Activated B cell treated with CpG ODN at 0.5 μM for 24 hours (primary cell): ENCODE measurements around the gene MGP. TPM values are rescaled to one million over a fixed set of nuclear protein-coding genes. Genes with fewer than 3 reads are reported as not detected.

Experiments used
- ATAC-seq: fragments of 200-7000 bp; cut with Tn5 transposase; one replicate; pipeline ENCODE4 v1.10.0; 2021; ENCODE audit warnings: low read depth, mild to moderate bottlenecking, moderate library complexity
- CTCF ChIA-PET: fragments of 350-600 bp; sonication (Branson Sonifier 250); formaldehyde crosslinking; loops from one replicate; lab custom pipeline; 2021; ENCODE audit warnings: antibody characterized with exemption; lab: Charles Lee
- POLR2A ChIA-PET: fragments of 350-600 bp; sonication (Branson Sonifier 250); formaldehyde crosslinking; loops from one replicate; lab custom pipeline; 2021; ENCODE audit warnings: antibody characterized with exemption; lab: Charles Lee
- DNase-seq: peaks from one replicate; pipeline ENCODE4 v3.0.0; 2022
- H3K27ac Mint-ChIP-seq: one replicate; pipeline ENCODE4 v1.8.0; 2020; ENCODE audit warnings: mixed read lengths
- H3K27me3 Mint-ChIP-seq: one replicate; pipeline ENCODE4 v1.8.0; 2021; ENCODE audit warnings: mixed read lengths
- H3K36me3 Mint-ChIP-seq: one replicate; pipeline ENCODE4 v1.8.0; 2021; ENCODE audit warnings: low read depth, mixed read lengths
- H3K4me1 Mint-ChIP-seq: one replicate; pipeline ENCODE4 v1.8.0; 2021; ENCODE audit warnings: mixed read lengths
- H3K4me3 Mint-ChIP-seq: one replicate; pipeline ENCODE4 v1.8.0; 2020; ENCODE audit warnings: mild to moderate bottlenecking, mixed read lengths
- H3K9me3 Mint-ChIP-seq: one replicate; pipeline ENCODE4 v1.8.0; 2020; ENCODE audit warnings: mixed read lengths
- intact Hi-C: fragments of 100-400 bp; cut with micrococcal nuclease; formaldehyde crosslinking; loops from one replicate; pipeline ENCODE4 v1.15.1; 2024
- total RNA-seq: library from RNA; stranded (reverse); gene quantifications from 2 replicates; pipeline ENCODE4 v1.2.3, GENCODE V29; 2022
- TF ChIP-seq, protein P1 (sequence below): fragments of 200-600 bp; IDR thresholded peaks from one replicate; pipeline ENCODE4 v1.8.0; 2022; ENCODE audit warnings: antibody characterized with exemption, mild to moderate bottlenecking

MGP gene
- total RNA-seq, 1 donor from 2014 or later: not detected

DNA sequence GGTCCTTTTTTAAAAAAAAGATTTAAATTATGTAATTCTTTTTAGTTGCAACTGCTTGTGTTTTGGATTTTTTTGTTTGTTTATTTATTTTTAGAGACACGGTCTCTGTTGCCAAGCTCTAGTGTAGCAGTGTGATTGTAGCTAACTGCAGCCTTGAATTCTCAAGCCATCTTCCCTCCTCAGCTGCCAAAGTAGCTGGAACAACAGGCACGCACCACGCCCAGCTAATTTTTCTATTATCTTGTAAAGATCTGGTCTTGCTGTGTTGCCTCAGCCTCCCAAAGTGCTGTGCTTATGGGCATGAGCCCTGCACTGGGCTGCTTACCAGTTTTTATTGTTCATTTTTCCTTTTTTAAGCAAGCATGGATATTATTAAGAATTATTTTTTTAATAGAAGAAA, 31.7 kb downstream of the MGP start:
- ChIA-PET CTCF (interaction anchor here (2.2 kb wide), 1 partner anchor 8 kb away, joined by 13 read pairs; no protein-coding TSS in a partner anchor), POLR2A (interaction anchor here (1.2 kb wide), 1 partner anchor 13 kb away, joined by 4 read pairs; no protein-coding TSS in a partner anchor)
- no peaks in the 10 kb centered on the region for H3K27me3 Mint-ChIP-seq
- H3K27ac Mint-ChIP-seq: no peak overlapping the region
- H3K36me3 Mint-ChIP-seq: peaks cover 4% of the 10 kb centered on the region
- peaks cover 32% of the 10 kb centered on the region for H3K4me1 Mint-ChIP-seq
- DNase-seq: no peak
- TF ChIP-seq, protein P1, sequence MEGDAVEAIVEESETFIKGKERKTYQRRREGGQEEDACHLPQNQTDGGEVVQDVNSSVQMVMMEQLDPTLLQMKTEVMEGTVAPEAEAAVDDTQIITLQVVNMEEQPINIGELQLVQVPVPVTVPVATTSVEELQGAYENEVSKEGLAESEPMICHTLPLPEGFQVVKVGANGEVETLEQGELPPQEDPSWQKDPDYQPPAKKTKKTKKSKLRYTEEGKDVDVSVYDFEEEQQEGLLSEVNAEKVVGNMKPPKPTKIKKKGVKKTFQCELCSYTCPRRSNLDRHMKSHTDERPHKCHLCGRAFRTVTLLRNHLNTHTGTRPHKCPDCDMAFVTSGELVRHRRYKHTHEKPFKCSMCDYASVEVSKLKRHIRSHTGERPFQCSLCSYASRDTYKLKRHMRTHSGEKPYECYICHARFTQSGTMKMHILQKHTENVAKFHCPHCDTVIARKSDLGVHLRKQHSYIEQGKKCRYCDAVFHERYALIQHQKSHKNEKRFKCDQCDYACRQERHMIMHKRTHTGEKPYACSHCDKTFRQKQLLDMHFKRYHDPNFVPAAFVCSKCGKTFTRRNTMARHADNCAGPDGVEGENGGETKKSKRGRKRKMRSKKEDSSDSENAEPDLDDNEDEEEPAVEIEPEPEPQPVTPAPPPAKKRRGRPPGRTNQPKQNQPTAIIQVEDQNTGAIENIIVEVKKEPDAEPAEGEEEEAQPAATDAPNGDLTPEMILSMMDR: no peak
- intact Hi-C loops: no loop called here
- no peak for ATAC-seq
- no peak overlapping the region for H3K4me3 Mint-ChIP-seq
- H3K9me3 Mint-ChIP-seq: peaks cover 4% of the 10 kb centered on the region

DNA sequence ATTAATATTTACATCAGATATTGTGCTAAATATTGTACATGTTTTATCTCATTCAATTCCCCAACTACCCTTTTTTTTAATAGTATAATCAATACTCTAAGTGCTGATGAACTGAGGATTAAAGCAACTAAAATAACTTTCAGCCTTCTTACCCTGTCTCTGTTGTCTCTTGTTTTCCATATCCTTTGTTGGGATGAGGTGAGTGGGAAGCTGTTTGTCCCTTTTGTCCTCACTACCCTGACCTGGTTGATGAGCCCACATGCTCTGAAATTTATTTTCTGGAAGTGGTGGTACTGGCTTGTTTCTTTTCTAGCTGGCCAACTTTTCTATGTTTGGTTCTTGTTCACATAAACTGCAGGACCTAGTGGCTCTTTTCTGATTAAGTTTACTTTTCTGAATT, 32.8 kb downstream of the MGP start:
- DNase-seq (no peak), ATAC-seq (no peak)
- POLR2A ChIA-PET: interaction anchor here (0.7 kb wide), 1 partner anchor 92 kb away, joined by 6 read pairs; no protein-coding TSS in a partner anchor
- intact Hi-C loops: no loop called here
- Mint-ChIP-seq H3K27me3 (no peaks in the 10 kb centered on the region), H3K9me3 (peaks cover 4% of the 10 kb centered on the region), H3K4me3 (no peak overlapping the region), H3K4me1 (peaks cover 22% of the 10 kb centered on the region), H3K36me3 (no peaks in the 10 kb centered on the region), H3K27ac (no peak overlapping the region)
- TF ChIP-seq, protein P1: no peak
- CTCF ChIA-PET: interaction anchor here (0.9 to 1.2 kb wide), 2 partner anchors 8 to 143 kb away, joined by 3 read pairs; no protein-coding TSS in a partner anchor

DNA sequence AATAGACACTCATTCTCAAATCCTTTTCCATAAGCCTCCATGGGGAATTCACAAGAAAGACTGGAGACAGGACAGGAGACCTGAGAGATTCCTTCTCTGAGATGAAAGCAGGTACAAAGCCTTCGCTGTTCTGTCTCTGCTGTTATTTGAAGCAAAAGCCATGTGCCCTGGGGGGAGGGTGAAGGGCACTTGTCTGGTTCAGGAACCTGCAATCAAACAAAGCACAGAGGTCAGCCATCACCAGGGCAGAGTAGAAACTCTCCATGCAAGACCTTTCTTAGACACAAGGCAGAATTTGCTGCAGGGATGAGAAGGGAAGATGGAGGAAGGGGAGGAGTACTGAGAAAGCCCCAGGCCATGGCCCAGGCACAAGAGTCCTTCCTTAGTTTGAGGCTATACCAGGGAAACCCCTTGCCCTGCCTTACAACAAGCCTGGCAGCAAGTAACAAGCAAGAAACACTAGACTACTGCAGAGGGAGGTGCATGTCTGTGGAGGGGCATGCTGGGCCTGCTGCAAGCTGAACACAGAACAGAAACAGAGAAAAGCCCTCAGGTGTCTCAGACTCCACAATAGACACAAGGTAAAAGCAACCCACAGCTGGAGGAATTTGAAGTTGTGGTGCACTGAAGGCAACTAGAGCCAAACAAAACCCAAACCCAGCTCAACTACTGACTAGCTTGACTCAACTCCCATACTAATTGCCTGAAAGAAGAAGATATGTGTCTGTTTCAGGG, 34.6 kb downstream of the MGP start:
- H3K27ac Mint-ChIP-seq: no peak overlapping the region
- no peaks in the 10 kb centered on the region for H3K36me3 Mint-ChIP-seq
- ATAC-seq (no peak), DNase-seq (no peak)
- ChIA-PET CTCF (interaction anchor here (1.2 kb wide), 1 partner anchor 72 kb away, joined by 3 read pairs; no protein-coding TSS in a partner anchor), POLR2A (no interaction called here)
- H3K9me3 Mint-ChIP-seq: no peaks in the 10 kb centered on the region
- H3K4me3 Mint-ChIP-seq: no peak overlapping the region
- no peaks in the 10 kb centered on the region for H3K27me3 Mint-ChIP-seq
- peaks cover 16% of the 10 kb centered on the region for H3K4me1 Mint-ChIP-seq
- intact Hi-C loops: no loop called here
- TF ChIP-seq, protein P1: no peak

DNA sequence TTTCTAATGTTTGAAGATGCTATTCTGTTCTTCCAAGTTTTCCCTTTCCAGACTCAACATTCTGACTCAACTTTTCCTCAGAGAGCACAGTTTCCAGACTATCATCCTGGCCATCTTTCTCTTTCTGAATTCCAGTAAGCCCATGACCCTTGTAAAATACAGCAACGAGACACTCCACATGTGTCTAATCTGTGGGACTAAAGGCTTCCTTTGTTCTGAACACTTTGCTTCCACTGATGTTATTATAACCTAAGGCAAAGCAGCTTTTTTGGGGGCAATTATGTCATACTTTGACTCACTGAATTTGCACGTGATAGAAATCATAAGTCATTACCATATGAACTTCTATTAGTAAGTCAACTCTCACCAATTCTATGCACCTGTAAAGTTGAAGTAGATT, 36.0 kb downstream of the MGP start:
- ATAC-seq (no peak), DNase-seq (no peak)
- H3K27me3 Mint-ChIP-seq: no peaks in the 10 kb centered on the region
- TF ChIP-seq, protein P1: no peak
- ChIA-PET POLR2A (interaction anchor here (1.3 kb wide), 1 partner anchor 145 kb away, joined by 3 read pairs; no protein-coding TSS in a partner anchor), CTCF (interaction anchor here (0.9 to 7.0 kb wide), 2 partner anchors 111 to 145 kb away, joined by 3 to 139 read pairs; no protein-coding TSS in a partner anchor)
- intact Hi-C loops: loop anchor here (10.0 kb wide), 1 partner anchor 675 kb away; no protein-coding TSS in a partner anchor
- H3K36me3 Mint-ChIP-seq: no peaks in the 10 kb centered on the region
- peaks cover 13% of the 10 kb centered on the region for H3K4me1 Mint-ChIP-seq
- no peak overlapping the region for H3K27ac Mint-ChIP-seq
- H3K9me3 Mint-ChIP-seq: no peaks in the 10 kb centered on the region
- no peak overlapping the region for H3K4me3 Mint-ChIP-seq
